Activated naive CD4-positive, alpha-beta T cell treated with anti-CD3 and anti-CD28 coated beads, Interleukin-2, amount 50 U/mL, for 16 hours (primary cell): ENCODE measurements around the gene SCUBE3.
A peak's percentile ranks its signal among the peaks of the same experiment; 100 is the strongest.

Experiments used
- DNase-seq: peaks from one replicate; pipeline ENCODE4 v3.0.0-alpha.2; 2020

The SCUBE3 gene

GRCh38 chr6:35278708-35279107 is 65.0 kb downstream of the SCUBE3 start:
- no peak for DNase-seq

DNA sequence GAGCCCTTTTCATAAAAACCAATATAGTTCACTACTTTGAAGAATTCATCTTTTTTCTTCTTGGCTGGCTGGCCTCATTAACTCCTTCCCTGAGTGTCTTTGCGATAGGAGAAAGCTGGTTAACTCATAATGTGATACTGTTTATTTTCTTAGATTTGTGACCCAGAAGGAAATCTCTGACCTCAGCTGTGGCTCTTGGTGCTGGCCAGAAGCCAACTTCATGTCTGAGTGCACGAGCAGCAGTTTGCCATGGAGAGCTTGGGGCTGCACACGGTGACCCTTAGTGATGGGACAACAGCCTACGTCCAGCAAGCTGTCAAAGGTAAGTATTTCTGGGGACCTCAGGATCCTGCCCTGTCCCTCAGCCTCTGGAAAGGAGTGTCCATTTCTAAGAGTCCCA is 67.1 kb downstream of the SCUBE3 start:
- no peak for DNase-seq

DNA sequence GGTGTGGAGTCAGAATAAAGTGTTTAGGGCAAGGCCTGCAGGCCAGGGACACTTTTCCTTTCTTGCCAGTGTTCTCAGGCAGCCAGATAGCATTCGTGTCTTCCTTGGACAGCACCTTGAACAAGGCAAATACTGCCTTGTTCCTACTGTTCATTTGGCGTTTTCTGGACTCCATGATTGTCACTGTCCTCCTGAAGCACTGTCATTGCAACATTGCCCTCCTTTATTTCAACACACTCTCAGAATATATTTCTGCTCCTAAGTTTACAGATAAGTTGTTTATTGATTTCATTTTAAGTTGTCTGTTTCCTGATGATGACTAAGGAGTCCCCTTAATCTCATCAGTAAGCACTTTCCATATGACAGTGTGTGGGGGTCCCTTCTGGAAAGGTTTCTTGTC is 68.7 kb downstream of the SCUBE3 start:
- no peak for DNase-seq

GRCh38 chr6:35283361-35283760 is 69.6 kb downstream of the SCUBE3 start:
- no peak for DNase-seq

DNA sequence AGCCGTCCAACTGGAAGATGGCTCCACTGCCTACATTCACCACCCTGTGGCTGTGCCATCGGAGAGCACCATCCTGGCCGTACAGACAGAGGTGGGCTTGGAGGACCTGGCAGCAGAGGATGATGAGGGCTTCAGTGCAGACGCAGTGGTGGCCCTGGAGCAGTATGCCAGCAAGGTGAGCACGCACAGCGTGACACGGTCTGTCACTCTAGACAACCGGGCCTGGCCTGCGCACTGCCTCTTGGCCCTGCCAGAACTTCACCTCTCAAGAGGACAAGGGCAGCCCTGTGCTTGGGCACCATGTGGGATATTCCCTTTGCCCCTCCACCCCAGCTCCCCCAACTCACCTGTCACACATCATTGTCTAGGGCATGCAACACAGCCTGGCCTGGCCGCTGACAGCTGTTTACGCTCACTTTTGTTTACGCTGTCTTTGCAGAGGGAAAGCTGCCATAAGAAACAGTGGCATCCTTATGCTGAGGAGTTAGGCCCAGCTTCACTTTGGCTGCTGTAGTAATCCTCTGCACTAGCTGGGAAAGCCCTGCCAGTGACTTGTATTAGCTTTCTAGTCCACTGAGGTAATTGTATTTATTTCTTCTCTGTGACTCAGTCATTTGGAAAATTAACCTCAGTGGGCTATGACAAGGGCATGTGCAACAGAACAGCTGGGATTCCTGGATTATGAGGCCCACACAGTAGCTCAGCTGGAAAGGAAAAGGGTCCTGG is 74.1 kb downstream of the SCUBE3 start:
- no peak for DNase-seq

GRCh38 chr6:35288834-35289233 is 75.1 kb downstream of the SCUBE3 start:
- DNase-seq: no peak

DNA sequence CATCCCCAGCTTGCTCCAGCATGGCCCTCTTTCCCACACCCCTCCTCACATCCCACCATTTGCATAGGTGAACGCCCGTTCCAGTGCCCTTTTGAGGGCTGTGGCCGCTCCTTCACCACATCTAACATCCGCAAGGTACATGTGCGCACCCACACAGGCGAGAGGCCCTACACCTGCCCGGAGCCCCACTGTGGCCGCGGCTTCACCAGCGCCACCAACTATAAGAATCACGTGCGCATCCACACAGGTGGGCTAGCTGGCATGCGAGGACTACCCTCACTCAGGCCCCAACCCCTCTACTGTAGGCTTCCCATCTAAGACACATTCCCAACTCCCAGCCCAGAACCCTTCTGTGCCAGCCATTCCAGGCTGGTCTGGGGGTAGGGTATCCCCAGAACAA is 77.7 kb downstream of the SCUBE3 start:
- DNase-seq: no peak

GRCh38 chr6:35292494-35292893 is 78.7 kb downstream of the SCUBE3 start:
- DNase-seq: no peak

DNA sequence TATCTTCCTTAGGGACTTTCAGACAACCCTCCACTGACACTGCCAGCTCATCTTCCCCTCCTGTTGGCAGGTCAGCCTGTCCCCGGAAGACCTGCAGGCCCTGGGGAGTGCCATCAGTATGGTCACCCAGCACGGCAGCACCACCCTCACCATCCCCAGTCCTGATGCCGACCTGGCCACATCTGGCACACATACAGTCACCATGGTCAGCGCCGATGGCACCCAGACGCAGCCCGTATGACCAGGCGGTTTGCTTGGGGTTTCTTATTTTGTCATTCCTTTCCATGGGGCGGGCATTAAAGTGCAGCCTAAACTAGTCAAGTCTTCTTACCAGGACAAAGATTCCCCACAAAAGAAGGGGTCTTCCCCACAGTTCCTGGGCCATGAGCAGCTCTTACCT is 79.9 kb downstream of the SCUBE3 start:
- no peak for DNase-seq

- DNase-seq: peak; percentile 51
Measured at GRCh38 chr6:35294308-35294945, 80.7 kb downstream of the SCUBE3 start.

DNA sequence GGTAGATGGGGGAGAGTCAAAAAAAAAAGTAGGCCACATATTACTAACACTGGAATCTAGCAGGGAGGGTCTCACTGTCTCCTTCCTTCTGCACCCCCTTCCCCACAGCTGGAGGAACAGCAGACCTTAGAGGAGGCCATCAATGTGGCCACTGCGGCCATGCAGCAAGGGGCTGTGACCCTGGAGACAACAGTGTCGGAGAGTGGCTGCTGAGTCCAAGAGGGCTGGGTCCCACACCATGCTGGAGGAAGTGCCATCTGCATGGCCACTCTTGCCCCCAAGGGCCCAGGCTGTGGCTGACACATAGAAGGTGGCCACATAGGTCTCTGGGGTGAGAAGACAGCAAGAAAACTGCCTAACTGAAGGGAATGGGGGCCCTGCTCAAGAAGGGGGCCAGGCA is 81.3 kb downstream of the SCUBE3 start:
- no peak for DNase-seq

GRCh38 chr6:35295521-35296315 is 82.0 kb downstream of the SCUBE3 start:
- no peak for DNase-seq

DNA sequence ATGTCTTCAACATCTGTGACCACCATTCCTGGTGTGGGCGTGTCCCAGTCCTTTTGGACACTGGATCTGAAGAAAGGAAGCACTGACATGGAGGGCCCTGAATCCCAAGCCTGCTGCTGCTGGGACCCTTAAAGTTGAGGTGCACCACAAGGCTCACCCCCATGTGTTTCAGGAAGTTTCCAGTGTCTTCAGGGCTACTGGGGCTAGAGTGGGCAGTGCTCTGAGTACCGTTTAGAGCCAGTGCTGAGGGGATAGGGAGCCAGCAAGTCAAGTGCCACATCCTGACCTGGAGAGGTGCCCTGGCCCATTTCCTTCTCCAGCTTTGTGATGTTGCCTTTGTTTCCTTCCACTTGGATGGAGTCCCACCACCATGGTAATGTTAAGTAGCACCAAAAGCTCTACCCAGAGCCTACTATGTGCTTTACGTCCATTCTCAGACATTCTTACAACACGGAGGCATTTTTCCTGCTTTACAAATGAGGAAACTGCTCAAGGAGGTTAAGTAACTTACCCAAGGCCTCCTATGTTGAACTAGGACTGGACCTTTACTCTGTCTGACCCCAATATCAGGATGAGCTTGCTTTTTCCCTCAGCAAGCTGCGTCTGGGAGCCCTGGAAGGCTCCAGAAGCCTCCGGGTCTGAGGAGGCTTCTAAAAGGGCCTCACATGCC is 83.3 kb downstream of the SCUBE3 start:
- DNase-seq: no peak

DNA sequence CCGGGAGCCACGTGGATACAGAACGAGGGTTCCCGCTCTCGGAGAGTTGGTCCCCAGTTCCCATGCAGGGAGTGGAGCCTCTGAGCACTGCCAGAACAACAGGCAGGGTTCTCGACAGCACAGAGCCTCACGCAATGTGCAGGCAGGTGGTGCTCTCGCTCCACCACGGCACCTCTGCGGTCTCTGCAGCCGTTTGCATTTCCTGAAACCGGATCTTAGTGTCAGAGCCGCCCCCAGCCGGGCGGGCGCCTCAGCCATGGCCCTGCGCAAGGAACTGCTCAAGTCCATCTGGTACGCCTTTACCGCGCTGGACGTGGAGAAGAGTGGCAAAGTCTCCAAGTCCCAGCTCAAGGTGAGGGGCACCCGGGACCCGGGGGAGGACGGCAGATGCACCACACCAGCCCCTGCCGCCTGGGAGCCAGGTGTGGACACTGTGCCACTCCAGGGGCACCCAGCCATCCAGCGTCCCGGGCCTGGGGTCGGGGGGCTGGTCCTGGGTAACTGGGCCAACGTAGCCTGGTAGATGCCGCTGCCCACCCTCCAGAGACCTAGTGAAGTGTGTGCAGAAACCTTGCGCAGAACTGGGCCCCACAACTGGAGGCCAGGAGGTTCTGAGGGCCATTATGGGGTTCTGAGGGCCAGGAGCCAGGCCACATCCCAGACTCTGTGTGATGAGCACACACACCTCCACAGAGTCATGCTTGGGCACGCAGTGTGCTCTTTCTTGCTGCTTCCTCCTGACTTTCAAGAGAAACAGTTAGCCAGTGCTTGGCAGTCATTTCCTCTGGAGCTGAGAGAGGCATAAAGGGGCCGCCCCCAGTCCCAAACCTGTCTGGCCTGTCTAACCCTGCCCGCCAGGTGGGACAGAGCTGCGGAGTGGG is 84.1 kb downstream of the SCUBE3 start, which contains the start of gene DEF6:
Gene DEF6, plus strand, starts transcription at position 218 of the 881 bp plus-strand sequence. Its CDS starts 39 bp downstream, at position 257.
- peak; percentile 88 for DNase-seq

DNA sequence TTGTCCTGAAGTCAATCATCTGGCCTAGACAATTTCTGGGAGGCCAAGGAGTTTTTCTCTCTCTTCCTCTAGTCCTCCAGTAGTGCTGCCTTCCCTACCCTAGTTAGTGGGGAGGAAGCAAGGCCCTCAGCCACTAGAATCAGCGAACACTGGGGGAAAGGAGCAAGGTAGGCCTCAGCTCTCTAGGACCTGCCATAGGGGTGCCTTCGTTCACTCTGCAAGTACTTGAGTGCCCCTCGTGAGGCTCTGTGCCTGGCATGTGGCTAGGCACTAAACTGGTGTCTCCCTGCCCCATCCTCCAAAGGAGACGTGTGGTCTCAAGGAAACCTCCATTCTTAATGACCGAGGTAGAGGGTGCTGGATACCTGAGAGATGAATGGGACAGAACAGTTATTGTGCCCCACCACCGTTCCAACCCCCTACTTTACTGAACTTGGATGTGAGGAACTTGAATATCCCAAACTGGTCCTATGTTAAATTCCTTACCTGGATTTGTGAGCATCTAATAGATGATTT is 84.9 kb downstream of the SCUBE3 start:
- DNase-seq: no peak

DNA sequence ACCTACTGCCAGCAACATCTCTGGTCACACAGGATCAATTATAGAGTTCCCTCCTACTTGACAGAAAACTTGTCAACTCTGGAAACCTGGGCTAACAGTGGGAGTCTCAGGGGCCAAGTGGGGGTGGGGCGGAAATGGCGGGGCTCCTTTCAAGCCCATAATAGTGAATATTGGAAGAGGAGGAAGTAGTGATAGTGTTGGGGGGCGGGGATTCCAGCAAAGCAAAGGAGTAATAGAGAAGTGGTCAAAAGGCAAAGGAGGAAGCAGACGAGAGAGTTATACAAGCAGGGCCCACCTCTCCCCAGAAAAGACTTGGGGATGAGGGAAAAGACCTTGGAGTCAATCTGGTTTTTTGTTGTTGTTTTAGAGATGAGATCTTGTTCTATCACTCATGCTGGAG is 85.9 kb downstream of the SCUBE3 start:
- no peak for DNase-seq

DNA sequence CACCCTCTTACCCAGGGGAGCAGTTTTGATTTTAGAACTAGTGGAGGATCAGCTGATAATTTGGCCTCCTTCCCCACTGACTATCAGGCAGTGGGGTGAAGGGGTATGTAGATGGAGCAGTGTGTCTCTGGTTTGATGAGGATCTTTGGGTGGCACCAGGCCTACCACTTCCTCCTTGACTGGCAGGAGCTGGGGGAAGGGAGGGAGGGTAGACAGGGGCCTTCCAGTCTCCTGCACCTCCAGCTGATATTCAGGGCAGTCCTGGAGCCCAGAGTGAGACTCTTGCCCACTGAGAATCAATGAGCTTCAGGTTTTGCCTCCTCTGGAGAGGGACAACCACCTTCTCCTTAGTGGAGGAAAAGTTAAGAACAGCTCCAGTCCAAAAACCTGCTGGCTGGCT is 87.1 kb downstream of the SCUBE3 start:
- no peak for DNase-seq
